Adipocyte (in vitro differentiated cells): Measurements from ENCODE around the gene BEX4.

Experiments
- DNase-seq: peaks from one replicate; pipeline ENCODE4 v3.0.0-alpha.2; 2015; ENCODE audit warnings: low read depth
- H3K27me3 ChIP-seq: replicated peaks from 2 replicates; pipeline ENCODE4 v1.7.0; 2013; ENCODE audit warnings: mild to moderate bottlenecking, low read length, moderate library complexity; ENCODE audit not compliant: control insufficient read depth, insufficient read depth
- H3K36me3 ChIP-seq: 2 replicates; pipeline ENCODE4 v1.7.0; 2013; ENCODE audit warnings: low read length, mild to moderate bottlenecking, moderate library complexity; ENCODE audit not compliant: control insufficient read depth, insufficient read depth, severe bottlenecking
- H3K4me1 ChIP-seq: 2 replicates; pipeline ENCODE4 v1.7.0; 2013; ENCODE audit warnings: mild to moderate bottlenecking, low read length, moderate library complexity; ENCODE audit not compliant: control insufficient read depth, insufficient read depth
- H3K4me3 ChIP-seq: 2 replicates; pipeline ENCODE4 v1.7.0; 2013; ENCODE audit warnings: mild to moderate bottlenecking, low read length, moderate library complexity
- H3K9ac ChIP-seq: 2 replicates; pipeline ENCODE4 v1.7.0; 2013; ENCODE audit warnings: mild to moderate bottlenecking, low read length, moderate library complexity
- H3K9me3 ChIP-seq: 2 replicates; pipeline ENCODE4 v1.7.0; 2013; ENCODE audit warnings: mild to moderate bottlenecking, low read length, moderate library complexity; ENCODE audit not compliant: control insufficient read depth

The BEX4 gene

GRCh38 chrX:103248553-103248952 is 33.6 kb downstream of the BEX4 start:
- H3K36me3 ChIP-seq, result no peaks in the 10 kb centered on the region
- H3K4me3 ChIP-seq, result no peak overlapping the region
- peaks cover 24% of the 10 kb centered on the region for H3K27me3 ChIP-seq
- peak; percentile 61 for DNase-seq
- no peak overlapping the region for H3K9ac ChIP-seq
- H3K4me1 ChIP-seq, result no peaks in the 10 kb centered on the region
- H3K9me3 ChIP-seq, result peaks cover 4% of the 10 kb centered on the region

- DNase-seq, result no peak
- no peak overlapping the region for H3K4me3 ChIP-seq
Observed at GRCh38 chrX:103249805-103250204, 34.9 kb downstream of the BEX4 start.

DNA sequence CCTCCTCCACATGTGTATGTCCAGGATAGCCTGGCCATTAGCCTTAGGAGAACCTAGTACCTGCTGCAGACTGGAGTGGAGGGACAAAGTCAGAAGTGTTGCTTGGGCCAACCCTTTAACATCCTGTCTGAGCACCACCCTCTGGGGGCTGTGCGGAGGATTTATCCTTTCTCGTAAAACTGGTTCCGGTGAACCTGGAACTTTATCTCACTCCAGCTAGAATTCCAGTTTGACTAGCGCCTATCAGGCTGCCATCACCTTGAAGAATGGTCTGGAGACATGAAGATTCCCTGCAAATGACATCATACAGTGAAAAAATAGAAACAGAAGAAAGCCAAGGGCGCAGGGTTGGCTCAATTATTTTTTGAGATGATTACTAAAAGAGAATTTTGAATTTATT is 36.1 kb downstream of the BEX4 start:
- Histone ChIP-seq H3K36me3 (no peaks in the 10 kb centered on the region), H3K9me3 (peaks cover 4% of the 10 kb centered on the region), H3K4me1 (no peaks in the 10 kb centered on the region), H3K4me3 (no peak overlapping the region), H3K27me3 (peaks cover 13% of the 10 kb centered on the region), H3K9ac (no peak overlapping the region)
- DNase-seq, result no peak

More at GRCh38 chrX:103249805-103250204, 34.9 kb downstream of the BEX4 start:
- Histone ChIP-seq H3K27me3 (peaks cover 21% of the 10 kb centered on the region), H3K9ac (no peak overlapping the region), H3K4me1 (no peaks in the 10 kb centered on the region), H3K9me3 (peaks cover 4% of the 10 kb centered on the region), H3K36me3 (no peaks in the 10 kb centered on the region)

- Histone ChIP-seq H3K36me3 (no peaks in the 10 kb centered on the region), H3K9ac (peak overlapping the region; percentile 93), H3K27me3 (peaks cover 13% of the 10 kb centered on the region), H3K9me3 (no peaks in the 10 kb centered on the region), H3K4me3 (peak overlapping the region; percentile 93), H3K4me1 (no peaks in the 10 kb centered on the region)
- DNase-seq, result peak; percentile 26
Observed at GRCh38 chrX:103253608-103254007, 38.7 kb downstream of the BEX4 start.

DNA sequence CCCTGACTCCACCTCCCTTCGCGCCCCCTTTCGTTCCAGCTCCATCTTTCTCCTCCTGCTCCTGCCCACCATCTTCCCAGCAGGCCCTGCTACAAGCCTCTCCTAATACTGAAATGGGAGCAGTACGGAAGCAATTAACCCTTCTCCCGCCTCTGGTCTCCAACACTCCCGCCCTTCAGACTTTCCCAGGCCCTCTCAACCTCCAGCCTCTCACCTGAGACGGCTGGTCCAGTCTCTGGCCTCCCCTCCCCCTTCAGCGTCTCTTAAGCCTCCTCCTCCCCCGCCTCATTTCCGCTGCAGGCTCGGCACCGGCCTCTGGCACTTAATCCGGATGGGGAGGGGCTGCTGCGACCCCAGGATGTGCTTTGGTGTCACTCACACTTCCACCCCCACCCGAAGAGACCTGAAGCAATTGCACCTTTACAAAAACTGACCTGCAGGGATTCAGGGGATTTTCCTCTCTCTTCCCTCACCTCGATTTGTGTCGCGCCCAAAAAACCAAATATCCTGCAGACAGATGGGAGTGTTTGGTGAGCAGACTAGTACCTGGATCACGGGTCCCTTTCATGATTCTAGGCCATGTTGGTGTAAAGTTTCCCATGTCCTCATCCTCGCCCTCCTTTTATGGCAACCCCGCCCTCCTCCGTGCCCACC is 39.4 kb downstream of the BEX4 start:
- DNase-seq, result peak; percentile 51
- peaks cover 17% of the 10 kb centered on the region for H3K27me3 ChIP-seq
- peak overlapping the region; percentile 93 for H3K9ac ChIP-seq
- no peaks in the 10 kb centered on the region for H3K36me3 ChIP-seq
- H3K4me1 ChIP-seq, result no peaks in the 10 kb centered on the region
- no peaks in the 10 kb centered on the region for H3K9me3 ChIP-seq
- peak overlapping the region; percentile 93 for H3K4me3 ChIP-seq

DNA sequence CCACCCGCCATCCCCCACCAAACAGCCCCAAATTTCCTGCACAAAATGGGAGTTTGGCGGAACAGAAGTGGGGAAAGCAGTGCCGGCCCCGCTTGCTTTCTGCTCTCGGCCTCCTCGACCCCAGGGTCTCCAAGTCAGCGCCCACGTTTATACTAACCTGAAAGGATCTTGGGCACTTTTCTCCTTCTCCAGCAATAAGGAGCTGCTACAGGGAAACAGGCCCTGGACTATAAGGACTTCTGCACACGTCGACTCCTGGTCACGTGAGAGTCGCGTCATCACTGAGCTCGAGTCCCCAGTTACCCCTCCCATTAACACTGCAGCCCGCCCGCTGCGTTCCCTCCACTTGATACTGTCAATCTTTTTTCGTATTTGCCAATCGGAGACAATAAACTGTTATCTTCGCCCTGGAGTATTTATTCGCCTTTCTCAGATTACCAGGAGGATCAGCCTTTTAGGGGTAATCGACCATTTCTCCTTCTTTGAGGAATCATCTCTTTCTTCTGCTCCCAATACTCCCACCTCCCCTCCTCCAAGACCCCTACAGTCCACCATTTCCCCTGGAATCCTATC is 40.1 kb downstream of the BEX4 start, which contains the start of gene TCEAL8:
Gene TCEAL8 (minus strand): TSS at position 235 of the 573 bp plus-strand sequence. CDS start 1,176 bp downstream, outside the sequence.
- Histone ChIP-seq H3K9me3 (no peaks in the 10 kb centered on the region), H3K4me1 (no peaks in the 10 kb centered on the region), H3K27me3 (peaks cover 17% of the 10 kb centered on the region), H3K9ac (peak within 1 kb of the TSS; percentile 93), H3K4me3 (peak within 1 kb of the TSS; percentile 93), H3K36me3 (no peaks in the 10 kb centered on the region)
- DNase-seq, result peak; percentile 86

DNA sequence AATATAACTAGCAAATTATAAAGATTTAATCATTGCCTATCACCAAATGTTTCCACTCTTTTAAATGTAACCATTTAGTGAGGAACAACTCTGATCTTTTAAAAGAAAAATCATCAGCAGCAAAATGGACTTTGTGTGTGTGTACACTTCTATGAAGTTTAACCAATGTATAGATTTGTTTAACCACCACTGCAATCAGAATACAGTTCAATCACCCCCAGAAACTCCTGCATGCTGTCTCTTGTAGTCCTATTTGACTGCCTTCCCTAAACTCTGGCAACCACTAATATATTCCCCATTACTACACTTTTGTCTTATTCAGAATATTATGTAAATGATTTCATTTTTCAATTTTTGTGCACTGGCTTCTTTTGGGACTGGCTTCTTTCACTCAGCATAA is 41.7 kb downstream of the BEX4 start:
- no peak for DNase-seq
- H3K36me3 ChIP-seq, result no peaks in the 10 kb centered on the region
- no peak overlapping the region for H3K9ac ChIP-seq
- H3K9me3 ChIP-seq, result no peaks in the 10 kb centered on the region
- no peak overlapping the region for H3K4me3 ChIP-seq
- H3K4me1 ChIP-seq, result no peaks in the 10 kb centered on the region
- H3K27me3 ChIP-seq, result peaks cover 11% of the 10 kb centered on the region

DNA sequence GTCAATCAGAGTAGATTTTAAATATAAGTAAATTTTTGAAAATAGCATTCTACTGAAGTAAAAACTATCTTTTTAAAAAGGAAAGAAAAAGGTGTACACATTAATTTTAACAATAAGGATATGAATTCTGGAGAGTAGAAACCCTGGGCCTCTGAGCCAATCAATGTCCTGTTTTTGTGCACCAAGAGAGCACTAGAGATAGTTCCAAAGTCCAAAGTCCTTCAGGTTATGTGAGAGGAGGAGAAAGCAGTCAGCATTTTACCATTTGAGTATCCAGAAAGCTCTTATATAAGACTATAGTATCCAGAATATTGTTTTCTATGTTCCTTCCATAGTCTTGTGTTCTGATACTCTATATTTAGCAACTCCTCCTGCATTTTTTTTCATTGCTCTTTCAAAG is 43.4 kb downstream of the BEX4 start:
- Histone ChIP-seq H3K36me3 (no peaks in the 10 kb centered on the region), H3K4me1 (no peaks in the 10 kb centered on the region), H3K27me3 (peaks cover 17% of the 10 kb centered on the region), H3K9me3 (peaks cover 9% of the 10 kb centered on the region), H3K9ac (no peak overlapping the region), H3K4me3 (no peak overlapping the region)
- no peak for DNase-seq
